Mesothelial cell of epicardium (in vitro differentiated cells): ENCODE measurements around the gene PYGO1. TPM values are rescaled to one million over a fixed set of nuclear protein-coding genes. Genes with fewer than 3 reads are reported as not detected.

Source experiments
- DNase-seq, 2 experiments: peaks; one replicate each; pipeline ENCODE4 v3.0.0; 2021; ENCODE audit warnings: low spot score in 2 of 2; ENCODE audit not compliant: unreplicated experiment in 2 of 2
- H3K27ac Mint-ChIP-seq: 2 replicates; pipeline ENCODE4 v1.8.0; 2021; ENCODE audit warnings: mixed read lengths
- H3K27me3 Mint-ChIP-seq: 2 replicates; pipeline ENCODE4 v1.8.0; 2021; ENCODE audit warnings: low read depth, mixed read lengths
- H3K36me3 Mint-ChIP-seq: 2 replicates; pipeline ENCODE4 v1.8.0; 2021; ENCODE audit warnings: mixed read lengths
- H3K4me1 Mint-ChIP-seq: 2 replicates; pipeline ENCODE4 v1.8.0; 2021; ENCODE audit warnings: mixed read lengths
- H3K4me3 Mint-ChIP-seq: 2 replicates; pipeline ENCODE4 v1.8.0; 2021; ENCODE audit warnings: mild to moderate bottlenecking, moderate library complexity, mixed read lengths
- H3K9me3 Mint-ChIP-seq: 2 replicates; pipeline ENCODE4 v1.8.0; 2021; ENCODE audit warnings: mixed read lengths
- CTCF ChIP-seq: fragments of 200-600 bp; sonication (generic); IDR thresholded peaks from one replicate; pipeline ENCODE4 v1.5.0; 2021; ENCODE audit warnings: antibody characterized with exemption; ENCODE audit not compliant: unreplicated experiment
- total RNA-seq: library from RNA; stranded (reverse); gene quantifications from 3 replicates; pipeline ENCODE4 v1.2.1, GENCODE V29; 2021

The PYGO1 gene
- total RNA-seq, 1 donor from 2014 or later: 30.6 TPM

GRCh38 chr15:55552451-55552850 lies 35.7 kb downstream of the PYGO1 start:
- Mint-ChIP-seq H3K4me3 (no peak overlapping the region), H3K27me3 (no peaks in the 10 kb centered on the region), H3K27ac (peak overlapping the region; percentile 47), H3K36me3 (peaks cover 50% of the 10 kb centered on the region), H3K4me1 (peaks cover 5% of the 10 kb centered on the region), H3K9me3 (peaks cover 39% of the 10 kb centered on the region)
- TF ChIP-seq CTCF: no peak
- DNase-seq: no peak

GRCh38 chr15:55549305-55549704 lies 38.8 kb downstream of the PYGO1 start:
- no peak overlapping the region for H3K4me3 Mint-ChIP-seq
- no peak for DNase-seq
- TF ChIP-seq CTCF: no peak
- H3K27ac Mint-ChIP-seq: no peak overlapping the region
- H3K4me1 Mint-ChIP-seq: peaks cover 5% of the 10 kb centered on the region
- H3K9me3 Mint-ChIP-seq: peaks cover 13% of the 10 kb centered on the region
- H3K27me3 Mint-ChIP-seq: no peaks in the 10 kb centered on the region
- peaks cover 34% of the 10 kb centered on the region for H3K36me3 Mint-ChIP-seq

- no peaks in the 10 kb centered on the region for H3K4me1 Mint-ChIP-seq
- H3K36me3 Mint-ChIP-seq: peaks cover 26% of the 10 kb centered on the region
- no peak for TF ChIP-seq CTCF
- no peak for DNase-seq
- no peak overlapping the region for H3K27ac Mint-ChIP-seq
- H3K4me3 Mint-ChIP-seq: no peak overlapping the region
- no peaks in the 10 kb centered on the region for H3K27me3 Mint-ChIP-seq
- H3K9me3 Mint-ChIP-seq: peaks cover 12% of the 10 kb centered on the region
These were observed 41.4 kb downstream of the PYGO1 start for GRCh38 chr15:55546718-55547117.

GRCh38 chr15:55535436-55535835 lies 52.7 kb downstream of the PYGO1 start:
- no peaks in the 10 kb centered on the region for H3K27me3 Mint-ChIP-seq
- no peaks in the 10 kb centered on the region for H3K9me3 Mint-ChIP-seq
- H3K36me3 Mint-ChIP-seq: no peaks in the 10 kb centered on the region
- no peak for TF ChIP-seq CTCF
- no peak overlapping the region for H3K27ac Mint-ChIP-seq
- no peak for DNase-seq
- H3K4me3 Mint-ChIP-seq: no peak overlapping the region
- H3K4me1 Mint-ChIP-seq: peaks cover 13% of the 10 kb centered on the region

- no peaks in the 10 kb centered on the region for H3K27me3 Mint-ChIP-seq
- no peak for TF ChIP-seq CTCF
- no peak overlapping the region for H3K27ac Mint-ChIP-seq
- no peak overlapping the region for H3K4me3 Mint-ChIP-seq
- H3K4me1 Mint-ChIP-seq: peaks cover 11% of the 10 kb centered on the region
- H3K9me3 Mint-ChIP-seq: no peaks in the 10 kb centered on the region
- H3K36me3 Mint-ChIP-seq: no peaks in the 10 kb centered on the region
- no peak for DNase-seq
These were observed 55.2 kb downstream of the PYGO1 start for GRCh38 chr15:55532944-55533343.

GRCh38 chr15:55530861-55531313 lies 57.3 kb downstream of the PYGO1 start:
- Mint-ChIP-seq H3K4me1 (peaks cover 11% of the 10 kb centered on the region), H3K4me3 (no peak overlapping the region), H3K36me3 (peaks cover 1% of the 10 kb centered on the region), H3K27me3 (no peaks in the 10 kb centered on the region), H3K27ac (peak overlapping the region; percentile 47), H3K9me3 (peaks cover 4% of the 10 kb centered on the region)
- no peak for TF ChIP-seq CTCF
- no peak for DNase-seq
